ENCODE results near the gene ARHGAP18.
"Not testable (repeated sequence)": the region's sequence is repeated elsewhere in the genome, so short reads cannot be mapped to it uniquely, and the experiment has no call there.

The ARHGAP18 gene

DNA sequence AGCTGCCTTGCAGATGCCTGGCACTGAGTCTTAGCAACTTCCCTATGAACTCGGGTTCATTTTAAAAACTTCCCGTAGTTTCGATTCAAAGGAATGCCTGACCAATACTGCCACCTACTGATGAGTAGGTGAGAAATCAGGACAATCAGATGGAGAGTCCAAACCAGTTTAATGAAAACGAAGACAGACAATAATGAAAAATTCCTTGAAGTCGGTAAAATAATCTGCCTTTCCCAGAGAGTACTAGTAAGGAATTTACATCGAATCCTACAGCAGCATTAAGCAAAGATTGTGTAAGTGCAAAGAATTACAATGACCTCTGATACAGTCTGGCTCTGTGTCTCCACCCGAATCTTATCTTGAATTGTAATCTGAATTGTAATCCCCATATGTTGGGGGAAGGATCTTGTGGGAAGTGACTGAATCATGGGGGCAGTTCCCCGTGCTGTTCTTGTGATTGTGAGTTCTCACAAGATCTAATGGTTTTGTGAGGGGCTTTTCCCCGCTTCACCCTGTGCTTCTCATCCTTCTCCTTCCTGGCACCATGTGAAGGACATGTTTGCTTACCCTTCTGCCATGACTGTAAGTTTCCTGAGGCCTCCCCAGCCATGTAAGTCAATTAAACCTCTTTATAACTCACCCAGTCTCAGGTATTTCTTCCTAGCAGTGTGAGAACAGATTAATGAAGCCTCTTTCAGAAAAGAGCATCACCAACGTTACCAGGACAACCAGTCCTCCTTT is 134.4 kb downstream of the ARHGAP18 start:
- TF ChIP-seq, protein P1, sequence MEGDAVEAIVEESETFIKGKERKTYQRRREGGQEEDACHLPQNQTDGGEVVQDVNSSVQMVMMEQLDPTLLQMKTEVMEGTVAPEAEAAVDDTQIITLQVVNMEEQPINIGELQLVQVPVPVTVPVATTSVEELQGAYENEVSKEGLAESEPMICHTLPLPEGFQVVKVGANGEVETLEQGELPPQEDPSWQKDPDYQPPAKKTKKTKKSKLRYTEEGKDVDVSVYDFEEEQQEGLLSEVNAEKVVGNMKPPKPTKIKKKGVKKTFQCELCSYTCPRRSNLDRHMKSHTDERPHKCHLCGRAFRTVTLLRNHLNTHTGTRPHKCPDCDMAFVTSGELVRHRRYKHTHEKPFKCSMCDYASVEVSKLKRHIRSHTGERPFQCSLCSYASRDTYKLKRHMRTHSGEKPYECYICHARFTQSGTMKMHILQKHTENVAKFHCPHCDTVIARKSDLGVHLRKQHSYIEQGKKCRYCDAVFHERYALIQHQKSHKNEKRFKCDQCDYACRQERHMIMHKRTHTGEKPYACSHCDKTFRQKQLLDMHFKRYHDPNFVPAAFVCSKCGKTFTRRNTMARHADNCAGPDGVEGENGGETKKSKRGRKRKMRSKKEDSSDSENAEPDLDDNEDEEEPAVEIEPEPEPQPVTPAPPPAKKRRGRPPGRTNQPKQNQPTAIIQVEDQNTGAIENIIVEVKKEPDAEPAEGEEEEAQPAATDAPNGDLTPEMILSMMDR (IDR thresholded peaks at IDR 0.05; ENCODE audit: low read length, missing control alignments), result peak; percentile 78
- H3K4me3 ChIP-seq (replicated peaks; ENCODE audit: low read depth, low read length), result no peak overlapping the region
- DNase-seq (ENCODE audit: low read depth), result peak; percentile 78

DNA sequence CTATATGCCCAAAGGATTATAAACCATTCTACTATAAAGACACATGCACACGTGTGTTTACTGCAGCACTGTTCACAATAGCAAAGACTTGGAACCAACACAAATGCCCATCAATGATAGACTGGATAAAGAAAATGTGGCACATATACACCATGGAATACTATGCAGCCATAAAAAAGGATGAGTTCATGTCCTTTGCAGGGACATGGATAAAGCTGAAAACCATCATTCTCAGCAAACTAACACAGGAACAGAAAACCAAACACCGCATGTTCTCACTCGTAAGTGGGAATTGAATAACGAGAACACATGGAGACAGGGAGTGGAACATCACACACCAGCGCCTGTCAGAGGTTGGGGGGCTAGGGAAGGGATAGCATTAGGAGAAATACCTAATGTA is 135.4 kb downstream of the ARHGAP18 start:
- H3K4me3 ChIP-seq (replicated peaks; ENCODE audit: low read depth, low read length); DNase-seq (ENCODE audit: low read depth): not testable (repeated sequence)

DNA sequence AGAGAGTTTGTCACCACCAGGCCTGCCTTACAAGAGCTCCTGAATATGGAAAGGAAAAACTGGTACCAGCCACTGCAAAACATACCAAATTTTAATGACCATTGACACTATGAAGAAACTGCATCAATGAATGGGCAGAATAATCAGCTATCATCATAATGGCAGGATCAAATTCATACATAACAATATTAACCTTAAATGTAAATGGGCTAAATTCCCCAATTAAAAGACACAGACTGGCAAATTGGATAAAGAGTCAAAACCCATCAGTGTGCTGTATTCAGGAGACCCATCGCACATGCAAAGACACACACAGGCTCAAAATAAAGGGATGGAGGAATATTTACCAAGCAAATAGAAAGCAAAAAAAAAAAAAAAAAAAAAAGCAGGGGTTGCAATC is 139.0 kb downstream of the ARHGAP18 start:
- not testable (repeated sequence) for DNase-seq (ENCODE audit: low read depth); H3K4me3 ChIP-seq (replicated peaks; ENCODE audit: low read depth, low read length)

DNA sequence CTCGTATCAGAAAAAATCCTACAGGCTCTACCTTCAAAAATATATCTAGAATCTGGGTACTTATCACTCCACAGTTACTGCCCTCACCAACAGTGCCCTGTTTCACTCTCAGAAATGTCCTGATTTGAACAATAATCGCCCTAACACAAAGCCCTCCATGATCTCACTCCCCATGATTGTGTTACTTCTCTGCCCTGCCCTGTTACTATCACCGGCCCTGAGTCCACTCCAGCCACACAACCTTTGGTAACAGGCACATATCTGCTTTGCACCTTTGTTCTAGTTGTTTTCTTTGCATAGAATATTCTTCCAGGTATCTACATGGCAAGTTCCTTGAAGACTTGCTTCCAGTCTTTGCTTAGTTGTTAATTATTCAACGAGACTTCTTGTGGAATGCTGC is 142.0 kb downstream of the ARHGAP18 start:
- DNase-seq (ENCODE audit: low read depth), result no peak
- H3K4me3 ChIP-seq (replicated peaks; ENCODE audit: low read depth, low read length), result no peak overlapping the region
- TF ChIP-seq, protein P1 (IDR thresholded peaks at IDR 0.05; ENCODE audit: low read length, missing control alignments), result no peak

DNA sequence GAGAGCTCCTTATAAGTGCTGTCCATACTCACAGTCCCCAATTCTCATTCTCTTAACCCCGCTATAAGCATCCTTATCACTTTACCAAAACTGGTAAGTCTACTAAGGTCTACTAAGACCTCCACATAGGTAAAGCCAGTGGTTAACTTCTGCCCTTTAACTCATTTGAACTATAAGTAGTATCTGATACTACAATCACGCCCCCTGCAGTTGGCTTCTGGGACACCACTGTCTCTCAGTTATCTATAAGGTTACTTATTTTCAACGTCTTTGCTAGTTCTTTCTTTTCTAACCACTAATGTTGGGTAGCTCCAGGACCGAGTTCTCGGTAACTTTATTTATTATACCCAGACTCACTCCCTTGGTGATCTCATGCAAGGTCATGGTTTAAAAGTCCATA is 142.6 kb downstream of the ARHGAP18 start:
- TF ChIP-seq, protein P1 (IDR thresholded peaks at IDR 0.05; ENCODE audit: low read length, missing control alignments), result peak; percentile 55
- no peak overlapping the region for H3K4me3 ChIP-seq (replicated peaks; ENCODE audit: low read depth, low read length)
- DNase-seq (ENCODE audit: low read depth), result peak; percentile 43

DNA sequence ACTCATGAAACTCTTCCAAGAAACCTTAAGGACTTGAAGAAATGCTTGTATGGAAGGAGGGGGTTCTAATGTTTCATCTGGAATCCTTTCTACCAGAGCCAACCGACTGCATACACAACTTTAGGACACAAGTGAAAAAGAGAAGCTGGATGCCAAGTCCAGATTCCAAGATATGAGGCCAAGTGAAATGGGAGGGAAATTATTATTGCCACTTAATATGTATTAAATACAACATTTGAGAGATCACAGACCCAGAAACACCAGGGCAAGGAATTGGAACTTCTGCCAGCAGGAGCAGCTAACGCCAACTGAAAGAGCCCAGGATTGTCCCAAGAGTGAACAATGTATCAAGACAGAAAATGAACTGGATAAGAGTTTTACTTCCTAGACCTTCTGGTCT is 144.2 kb downstream of the ARHGAP18 start:
- no peak overlapping the region for H3K4me3 ChIP-seq (replicated peaks; ENCODE audit: low read depth, low read length)
- TF ChIP-seq, protein P1 (IDR thresholded peaks at IDR 0.05; ENCODE audit: low read length, missing control alignments), result no peak
- DNase-seq (ENCODE audit: low read depth), result no peak

DNA sequence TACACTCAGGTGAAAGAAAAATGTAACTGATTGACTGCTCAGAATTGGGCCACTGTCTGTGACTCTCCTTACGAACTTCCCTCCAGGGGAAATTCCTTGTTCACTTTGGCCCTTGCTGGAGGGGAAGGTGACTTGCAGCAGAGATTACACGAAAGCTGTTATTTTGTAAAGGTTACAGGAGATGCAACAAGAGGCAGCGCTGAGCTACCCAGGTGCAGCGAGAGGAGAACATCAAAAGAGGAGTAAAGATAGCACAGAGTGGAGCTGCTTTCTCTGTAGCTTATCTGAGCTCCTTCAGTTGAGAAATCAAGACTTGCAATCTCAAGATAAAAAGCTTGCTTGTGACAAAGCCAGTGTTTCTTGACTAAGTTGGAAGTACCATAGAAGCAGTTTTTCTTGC is 144.6 kb downstream of the ARHGAP18 start:
- DNase-seq (ENCODE audit: low read depth), result no peak

DNA sequence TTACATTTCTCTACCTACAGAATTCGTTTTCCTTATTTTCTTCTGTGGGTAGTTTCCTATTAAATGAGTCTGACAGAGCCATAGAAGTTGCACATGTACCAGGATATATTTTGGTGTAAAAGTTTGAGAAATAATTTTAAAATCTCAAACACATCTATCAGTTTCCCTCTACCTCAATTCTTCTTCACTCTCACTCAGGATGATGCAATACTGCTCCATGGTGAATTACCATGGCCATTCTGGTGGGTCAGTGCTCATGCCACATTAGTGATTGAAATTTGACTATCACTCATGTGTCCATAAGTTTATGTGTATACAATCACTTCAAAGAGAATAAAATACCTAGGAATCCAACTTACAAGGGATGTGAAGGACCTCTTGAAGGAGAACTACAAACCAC is 151.7 kb downstream of the ARHGAP18 start:
- DNase-seq (ENCODE audit: low read depth), result no peak
- H3K4me3 ChIP-seq (replicated peaks; ENCODE audit: low read depth, low read length), result no peak overlapping the region
- TF ChIP-seq, protein P1 (IDR thresholded peaks at IDR 0.05; ENCODE audit: low read length, missing control alignments), result no peak

More for the DNA sequence above, 144.6 kb downstream of the ARHGAP18 start:
- no peak overlapping the region for H3K4me3 ChIP-seq (replicated peaks; ENCODE audit: low read depth, low read length)
- TF ChIP-seq, protein P1 (IDR thresholded peaks at IDR 0.05; ENCODE audit: low read length, missing control alignments), result no peak

All from fibroblast of pulmonary artery (primary cell).